IMR-90 (cell line): ENCODE measurements around the gene ICAM1.

Source experiments
- BHLHE40 ChIP-seq: fragments of 150-350 bp; IDR thresholded peaks from 2 replicates; pipeline ENCODE4 v1.6.1; 2016; ENCODE audit warnings: mild to moderate bottlenecking, low read depth, low read length
- CEBPB ChIP-seq: IDR thresholded peaks from 2 replicates; pipeline ENCODE4 v1.6.1; 2012; ENCODE audit warnings: low read depth, low read length, improper control_type of control experiment
- CHD1 ChIP-seq: IDR thresholded peaks from 2 replicates; pipeline ENCODE4 v1.6.1; 2012; ENCODE audit warnings: low read depth, low read length, improper control_type of control experiment
- CTCF ChIP-seq: conservative IDR thresholded peaks from 2 replicates; pipeline ENCODE4 v1.5.1; 2012; ENCODE audit warnings: mild to moderate bottlenecking, low read depth, low read length, improper control_type of control experiment
- ELK1 ChIP-seq: fragments of 150-350 bp; IDR thresholded peaks from 2 replicates; pipeline ENCODE4 v1.6.1; 2016; ENCODE audit warnings: low read depth, mild to moderate bottlenecking, low read length, moderate library complexity, borderline replicate concordance
- FOS ChIP-seq: fragments of 150-350 bp; IDR thresholded peaks from 2 replicates; pipeline ENCODE4 v1.6.1; 2016; ENCODE audit warnings: low read depth, low read length
- MAFK ChIP-seq: IDR thresholded peaks from 2 replicates; pipeline ENCODE4 v1.6.1; 2012; ENCODE audit warnings: low read depth, low read length, improper control_type of control experiment
- MXI1 ChIP-seq: IDR thresholded peaks from 2 replicates; pipeline ENCODE4 v1.6.1; 2012; ENCODE audit warnings: low read depth, mild to moderate bottlenecking, low read length, moderate library complexity, borderline replicate concordance
- POLR2A ChIP-seq: IDR thresholded peaks from 2 replicates; pipeline ENCODE4 v1.6.1; 2012; ENCODE audit warnings: mild to moderate bottlenecking, low read depth, low read length
- RAD21 ChIP-seq: IDR thresholded peaks from 2 replicates; pipeline ENCODE4 v1.6.1; 2012; ENCODE audit warnings: low read length, improper control_type of control experiment
- RCOR1 ChIP-seq: IDR thresholded peaks from 2 replicates; pipeline ENCODE4 v1.6.1; 2012; ENCODE audit warnings: mild to moderate bottlenecking, low read length, improper control_type of control experiment; ENCODE audit not compliant: insufficient replicate concordance
- RFX5 ChIP-seq: IDR thresholded peaks from 2 replicates; pipeline ENCODE4 v1.8.0; 2012; ENCODE audit warnings: low read depth, mild to moderate bottlenecking, low read length, moderate library complexity
- SMC3 ChIP-seq: fragments of 150-350 bp; IDR thresholded peaks from 2 replicates; pipeline ENCODE4 v1.6.1; 2016; ENCODE audit warnings: low read depth, mild to moderate bottlenecking, antibody characterized with exemption, low read length, moderate library complexity
- USF2 ChIP-seq: fragments of 150-350 bp; IDR thresholded peaks from 2 replicates; pipeline ENCODE4 v1.6.1; 2017; ENCODE audit warnings: mild to moderate bottlenecking, antibody characterized with exemption, low read length, low read depth

- no peak for TF ChIP-seq CTCF
- TF ChIP-seq POLR2A: no peak
- no peak for TF ChIP-seq RCOR1
- TF ChIP-seq CHD1: no peak
- TF ChIP-seq MXI1: no peak
- no peak for TF ChIP-seq MAFK
- TF ChIP-seq RFX5: no peak
- no peak for TF ChIP-seq CEBPB
- TF ChIP-seq USF2: no peak
- TF ChIP-seq SMC3: no peak
- no peak for TF ChIP-seq ELK1
- no peak for TF ChIP-seq RAD21
- no peak for TF ChIP-seq BHLHE40
- no peak for TF ChIP-seq FOS
These were observed 19.0 kb downstream of the ICAM1 start, which contains the start of gene ICAM5 for GRCh38 chr19:10289836-10290356.
